RWPE2 (cell line): ENCODE measurements around the gene MYF6.

Experiments
- ATAC-seq: fragments of 200-7000 bp; cut with Tn5 transposase; 3 replicates; pipeline ENCODE4 v1.9.1; 2021; ENCODE audit warnings: low read depth
- DNase-seq: peaks from one replicate; pipeline ENCODE4 v3.0.0-alpha.2; 2020; ENCODE audit warnings: low spot score
- H3K27ac ChIP-seq: fragments of 450-650 bp; 2 replicates; pipeline ENCODE4 v1.5.1; 2017; ENCODE audit warnings: mild to moderate bottlenecking; ENCODE audit not compliant: poor library complexity, severe bottlenecking
- H3K27me3 ChIP-seq: fragments of 250-450 bp; sonication (Bioruptor Pico); 2 replicates; pipeline ENCODE4 v1.5.1; 2021; ENCODE audit warnings: mild to moderate bottlenecking, moderate library complexity; ENCODE audit not compliant: insufficient read depth, poor library complexity, severe bottlenecking
- H3K36me3 ChIP-seq: fragments of 250-450 bp; sonication (Bioruptor Pico); 2 replicates; pipeline ENCODE4 v1.5.1; 2020; ENCODE audit warnings: low read depth, mild to moderate bottlenecking, moderate library complexity
- H3K4me1 ChIP-seq: fragments of 250-450 bp; sonication (Bioruptor Pico); 2 replicates; pipeline ENCODE4 v1.5.1; 2021; ENCODE audit warnings: mild to moderate bottlenecking, moderate library complexity; ENCODE audit not compliant: insufficient read depth, poor library complexity, severe bottlenecking
- H3K4me3 ChIP-seq: fragments of 250-450 bp; sonication (Bioruptor Pico); 2 replicates; pipeline ENCODE4 v1.5.1; 2021; ENCODE audit warnings: mild to moderate bottlenecking, moderate library complexity; ENCODE audit not compliant: severe bottlenecking
- H3K9me3 ChIP-seq: fragments of 250-450 bp; sonication (Bioruptor Pico); 2 replicates; pipeline ENCODE4 v1.5.1; 2021; ENCODE audit warnings: mild to moderate bottlenecking, moderate library complexity; ENCODE audit not compliant: severe bottlenecking
- CTCF ChIP-seq: fragments of 450-650 bp; IDR thresholded peaks from one replicate; pipeline ENCODE4 v1.5.1; 2017; ENCODE audit warnings: mild to moderate bottlenecking, moderate library complexity; ENCODE audit not compliant: poor library complexity, severe bottlenecking

Gene MYF6

GRCh38 chr12:80676856-80677255 lies 30.6 kb upstream of the MYF6 start:
- H3K9me3 ChIP-seq = no peaks in the 10 kb centered on the region
- H3K27ac ChIP-seq = no peak overlapping the region
- no peaks in the 10 kb centered on the region for H3K27me3 ChIP-seq
- H3K4me3 ChIP-seq = no peak overlapping the region
- H3K36me3 ChIP-seq = no peaks in the 10 kb centered on the region
- ATAC-seq = no peak
- TF ChIP-seq CTCF = no peak
- no peak for DNase-seq
- H3K4me1 ChIP-seq = no peaks in the 10 kb centered on the region

- no peak overlapping the region for H3K4me3 ChIP-seq
- no peaks in the 10 kb centered on the region for H3K36me3 ChIP-seq
- no peak for TF ChIP-seq CTCF
- H3K27ac ChIP-seq = no peak overlapping the region
- H3K27me3 ChIP-seq = no peaks in the 10 kb centered on the region
- no peaks in the 10 kb centered on the region for H3K4me1 ChIP-seq
- DNase-seq = no peak
- ATAC-seq = no peak
- no peaks in the 10 kb centered on the region for H3K9me3 ChIP-seq
These were observed 29.4 kb upstream of the MYF6 start for GRCh38 chr12:80677994-80678393.

DNA sequence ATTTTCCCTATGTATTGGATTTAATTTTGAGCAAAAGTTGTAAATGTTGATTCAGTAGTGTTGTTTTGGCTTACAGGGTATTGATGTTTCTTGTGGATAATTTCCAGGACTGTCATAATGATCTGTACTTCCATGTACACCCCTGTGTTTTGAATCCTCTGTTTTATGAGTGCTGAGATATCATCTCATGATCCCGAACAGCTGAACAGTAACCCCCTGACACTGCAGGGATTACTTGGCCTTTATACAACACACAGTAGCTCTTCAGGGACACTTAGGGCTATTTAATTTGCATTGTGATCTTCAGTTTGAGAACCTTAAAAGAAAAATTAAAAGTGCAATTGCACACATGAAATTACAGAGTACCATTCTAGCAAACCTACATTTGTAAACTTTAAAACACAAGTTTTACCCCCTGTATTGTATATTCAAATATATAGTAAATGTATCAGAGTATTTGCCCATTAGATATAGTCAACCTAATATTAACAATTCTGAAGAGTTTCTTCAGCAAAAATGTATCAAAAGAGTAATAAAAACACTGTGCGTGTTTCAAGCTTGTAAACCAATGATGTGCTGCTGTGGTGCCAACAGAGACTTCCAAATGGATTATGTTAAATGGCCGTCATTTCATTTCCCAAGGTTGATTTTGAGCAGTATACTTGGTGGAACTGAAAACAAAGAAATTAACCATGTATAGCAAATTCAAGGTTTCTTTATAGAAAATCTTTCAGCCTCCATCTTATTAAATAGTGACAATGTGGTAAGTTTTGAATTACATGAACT lies 27.9 kb upstream of the MYF6 start:
- DNase-seq (no peak), ATAC-seq (no peak)
- H3K36me3 ChIP-seq = no peaks in the 10 kb centered on the region
- TF ChIP-seq CTCF = no peak
- H3K27me3 ChIP-seq = no peaks in the 10 kb centered on the region
- no peaks in the 10 kb centered on the region for H3K9me3 ChIP-seq
- no peaks in the 10 kb centered on the region for H3K4me1 ChIP-seq
- H3K4me3 ChIP-seq = no peak overlapping the region
- H3K27ac ChIP-seq = no peak overlapping the region

DNA sequence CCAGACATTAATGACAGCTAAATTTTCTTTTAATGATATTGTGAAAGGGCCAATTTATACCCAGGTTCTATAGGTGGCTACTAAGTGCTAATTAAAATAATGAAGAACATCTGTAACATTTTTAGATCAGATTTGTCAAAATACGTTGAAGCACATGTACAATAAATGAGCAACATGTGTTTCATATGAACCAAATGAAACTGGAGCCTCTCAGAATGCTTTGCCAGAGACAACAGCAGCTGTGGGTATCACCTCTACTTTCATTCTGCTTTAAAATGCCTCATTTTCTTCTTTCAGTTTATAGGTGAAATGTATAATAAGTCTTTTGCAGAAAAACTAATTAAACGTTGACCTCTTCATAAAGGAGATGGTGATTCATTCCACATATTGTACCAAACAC lies 26.1 kb upstream of the MYF6 start:
- no peaks in the 10 kb centered on the region for H3K9me3 ChIP-seq
- no peaks in the 10 kb centered on the region for H3K27me3 ChIP-seq
- no peak overlapping the region for H3K27ac ChIP-seq
- no peaks in the 10 kb centered on the region for H3K36me3 ChIP-seq
- H3K4me3 ChIP-seq = no peak overlapping the region
- no peaks in the 10 kb centered on the region for H3K4me1 ChIP-seq
- no peak for TF ChIP-seq CTCF
- DNase-seq (no peak), ATAC-seq (no peak)

DNA sequence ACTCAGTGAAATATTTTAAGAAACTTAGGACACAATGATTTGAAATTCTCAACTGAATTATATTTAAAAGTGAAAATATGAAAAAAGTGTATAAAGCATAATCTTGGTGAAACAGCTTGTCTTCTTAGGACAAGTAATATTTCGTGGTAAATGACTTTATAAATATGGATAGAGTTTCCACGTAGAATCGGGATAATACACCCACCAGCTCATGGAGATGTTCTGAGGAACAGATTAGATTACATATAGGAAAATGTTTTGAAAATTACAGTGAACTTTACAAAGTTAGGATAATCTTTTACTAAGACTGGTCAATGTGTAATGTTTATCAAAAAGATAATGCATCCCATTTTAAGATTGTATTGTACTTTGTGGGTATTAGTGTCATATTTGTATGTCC lies 25.6 kb upstream of the MYF6 start:
- Histone ChIP-seq H3K27ac (no peak overlapping the region), H3K4me1 (no peaks in the 10 kb centered on the region), H3K27me3 (no peaks in the 10 kb centered on the region), H3K36me3 (no peaks in the 10 kb centered on the region), H3K9me3 (no peaks in the 10 kb centered on the region), H3K4me3 (no peak overlapping the region)
- no peak for TF ChIP-seq CTCF
- DNase-seq (no peak), ATAC-seq (no peak)
